ENCODE data around the gene GOLGA5.
"Not testable (repeated sequence)": the region's sequence is repeated elsewhere in the genome, so short reads cannot be mapped to it uniquely, and the experiment has no call there.

Gene GOLGA5

GRCh38 chr14:92780444-92781232, 13.5 kb upstream of the GOLGA5 start:
- DNase-seq, result no peak

- DNase-seq, result no peak
Observed at GRCh38 chr14:92781350-92781749, 12.8 kb upstream of the GOLGA5 start.

GRCh38 chr14:92783813-92784431, 10.2 kb upstream of the GOLGA5 start:
- no peak for DNase-seq

GRCh38 chr14:92785667-92786426, 8.3 kb upstream of the GOLGA5 start:
- no peak for DNase-seq

GRCh38 chr14:92786427-92786756, 7.7 kb upstream of the GOLGA5 start:
- DNase-seq, result no peak

- no peak for DNase-seq
Observed at GRCh38 chr14:92787554-92787953, 6.6 kb upstream of the GOLGA5 start.

- DNase-seq, result no peak
Observed at GRCh38 chr14:92789457-92790089, 4.5 kb upstream of the GOLGA5 start.

GRCh38 chr14:92792885-92793284, 1.2 kb upstream of the GOLGA5 start:
- no peak for DNase-seq

- DNase-seq, result no peak
Observed at GRCh38 chr14:92794547-92794941, 439 bp downstream of the GOLGA5 start.

GRCh38 chr14:92794961-92795360, 856 bp downstream of the GOLGA5 start:
- no peak for DNase-seq

- no peak for DNase-seq
Observed at GRCh38 chr14:92797935-92798653, 4.0 kb downstream of the GOLGA5 start.

- no peak for DNase-seq
Observed at GRCh38 chr14:92798811-92799210, 4.7 kb downstream of the GOLGA5 start.

GRCh38 chr14:92800012-92800411, 5.9 kb downstream of the GOLGA5 start:
- DNase-seq, result no peak

- DNase-seq, result no peak
Observed at GRCh38 chr14:92800525-92800924, 6.4 kb downstream of the GOLGA5 start.

- no peak for DNase-seq
Observed at GRCh38 chr14:92801917-92802316, 7.8 kb downstream of the GOLGA5 start.

- DNase-seq, result no peak
Observed at GRCh38 chr14:92802678-92803077, 8.6 kb downstream of the GOLGA5 start.

- no peak for DNase-seq
Observed at GRCh38 chr14:92813201-92813600, 19.1 kb downstream of the GOLGA5 start.

GRCh38 chr14:92819011-92819597, 25.0 kb downstream of the GOLGA5 start:
- DNase-seq, result no peak

GRCh38 chr14:92819680-92820535, 25.8 kb downstream of the GOLGA5 start:
- not testable (repeated sequence) for DNase-seq

GRCh38 chr14:92820536-92820840, 26.4 kb downstream of the GOLGA5 start:
- DNase-seq, result not testable (repeated sequence)

- no peak for DNase-seq
Observed at GRCh38 chr14:92830902-92831301, 36.8 kb downstream of the GOLGA5 start.
